ENCODE results near the gene PKDCC. TPM values are rescaled to one million over a fixed set of nuclear protein-coding genes. Genes with fewer than 3 reads are reported as not detected.

Gene PKDCC
- total RNA-seq, 1 experiment from 2014 or later: 14.8 TPM

GRCh38 chr2:42030829-42031228 is 17.0 kb upstream of the PKDCC start:
- DNase-seq (ENCODE audit: low read depth, low spot score) (no peak), ATAC-seq (no peak)
- ChIA-PET CTCF (no interaction called here), POLR2A (no interaction called here)
- H3K36me3 ChIP-seq (ENCODE audit: control insufficient read depth, insufficient read depth, low read length): no peaks in the 10 kb centered on the region
- no peaks in the 10 kb centered on the region; the same call in none of the 2 replicates for H3K4me1 ChIP-seq (ENCODE audit: control insufficient read depth, insufficient read depth, low read length)
- H3K27me3 ChIP-seq (ENCODE audit: control insufficient read depth, insufficient read depth, low read length): no peaks in the 10 kb centered on the region
- TF ChIP-seq TCF7L2 (IDR thresholded peaks at IDR 0.05; ENCODE audit: low read depth, low read length): no peak
- TF ChIP-seq, protein P1, sequence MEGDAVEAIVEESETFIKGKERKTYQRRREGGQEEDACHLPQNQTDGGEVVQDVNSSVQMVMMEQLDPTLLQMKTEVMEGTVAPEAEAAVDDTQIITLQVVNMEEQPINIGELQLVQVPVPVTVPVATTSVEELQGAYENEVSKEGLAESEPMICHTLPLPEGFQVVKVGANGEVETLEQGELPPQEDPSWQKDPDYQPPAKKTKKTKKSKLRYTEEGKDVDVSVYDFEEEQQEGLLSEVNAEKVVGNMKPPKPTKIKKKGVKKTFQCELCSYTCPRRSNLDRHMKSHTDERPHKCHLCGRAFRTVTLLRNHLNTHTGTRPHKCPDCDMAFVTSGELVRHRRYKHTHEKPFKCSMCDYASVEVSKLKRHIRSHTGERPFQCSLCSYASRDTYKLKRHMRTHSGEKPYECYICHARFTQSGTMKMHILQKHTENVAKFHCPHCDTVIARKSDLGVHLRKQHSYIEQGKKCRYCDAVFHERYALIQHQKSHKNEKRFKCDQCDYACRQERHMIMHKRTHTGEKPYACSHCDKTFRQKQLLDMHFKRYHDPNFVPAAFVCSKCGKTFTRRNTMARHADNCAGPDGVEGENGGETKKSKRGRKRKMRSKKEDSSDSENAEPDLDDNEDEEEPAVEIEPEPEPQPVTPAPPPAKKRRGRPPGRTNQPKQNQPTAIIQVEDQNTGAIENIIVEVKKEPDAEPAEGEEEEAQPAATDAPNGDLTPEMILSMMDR (IDR thresholded peaks at IDR 0.05): no peak
- TF ChIP-seq SIN3A (IDR thresholded peaks at IDR 0.05; ENCODE audit: borderline replicate concordance, insufficient read depth, low read depth, low read length): no peak
- TF ChIP-seq, protein P2, sequence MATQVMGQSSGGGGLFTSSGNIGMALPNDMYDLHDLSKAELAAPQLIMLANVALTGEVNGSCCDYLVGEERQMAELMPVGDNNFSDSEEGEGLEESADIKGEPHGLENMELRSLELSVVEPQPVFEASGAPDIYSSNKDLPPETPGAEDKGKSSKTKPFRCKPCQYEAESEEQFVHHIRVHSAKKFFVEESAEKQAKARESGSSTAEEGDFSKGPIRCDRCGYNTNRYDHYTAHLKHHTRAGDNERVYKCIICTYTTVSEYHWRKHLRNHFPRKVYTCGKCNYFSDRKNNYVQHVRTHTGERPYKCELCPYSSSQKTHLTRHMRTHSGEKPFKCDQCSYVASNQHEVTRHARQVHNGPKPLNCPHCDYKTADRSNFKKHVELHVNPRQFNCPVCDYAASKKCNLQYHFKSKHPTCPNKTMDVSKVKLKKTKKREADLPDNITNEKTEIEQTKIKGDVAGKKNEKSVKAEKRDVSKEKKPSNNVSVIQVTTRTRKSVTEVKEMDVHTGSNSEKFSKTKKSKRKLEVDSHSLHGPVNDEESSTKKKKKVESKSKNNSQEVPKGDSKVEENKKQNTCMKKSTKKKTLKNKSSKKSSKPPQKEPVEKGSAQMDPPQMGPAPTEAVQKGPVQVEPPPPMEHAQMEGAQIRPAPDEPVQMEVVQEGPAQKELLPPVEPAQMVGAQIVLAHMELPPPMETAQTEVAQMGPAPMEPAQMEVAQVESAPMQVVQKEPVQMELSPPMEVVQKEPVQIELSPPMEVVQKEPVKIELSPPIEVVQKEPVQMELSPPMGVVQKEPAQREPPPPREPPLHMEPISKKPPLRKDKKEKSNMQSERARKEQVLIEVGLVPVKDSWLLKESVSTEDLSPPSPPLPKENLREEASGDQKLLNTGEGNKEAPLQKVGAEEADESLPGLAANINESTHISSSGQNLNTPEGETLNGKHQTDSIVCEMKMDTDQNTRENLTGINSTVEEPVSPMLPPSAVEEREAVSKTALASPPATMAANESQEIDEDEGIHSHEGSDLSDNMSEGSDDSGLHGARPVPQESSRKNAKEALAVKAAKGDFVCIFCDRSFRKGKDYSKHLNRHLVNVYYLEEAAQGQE (IDR thresholded peaks at IDR 0.05; ENCODE audit: insufficient read depth in 1 of 2, low read depth in 2 of 2, low read length in 1 of 2): no peak
- TF ChIP-seq POLR2AphosphoS5 (IDR thresholded peaks at IDR 0.05; ENCODE audit: low read depth, low read length): no peak
- H3K4me3 ChIP-seq (ENCODE audit: low read depth in 2 of 2, low read length in 2 of 2): no peak overlapping the region
- intact Hi-C loops (cut with micrococcal nuclease; ENCODE audit: unreplicated experiment): no loop called here
- H3K9me3 ChIP-seq (ENCODE audit: control insufficient read depth, insufficient read depth, low read depth, low read length): no peaks in the 10 kb centered on the region
- H3K27ac ChIP-seq (ENCODE audit: low read length): no peak overlapping the region
- no TSS peak for BruUV-seq (replicated peaks)
- in situ Hi-C loops (cut with HindIII; ENCODE audit: low pct_unique_long_range_greater_than_20kb, low sequenced_read_pairs): no loop called here

DNA sequence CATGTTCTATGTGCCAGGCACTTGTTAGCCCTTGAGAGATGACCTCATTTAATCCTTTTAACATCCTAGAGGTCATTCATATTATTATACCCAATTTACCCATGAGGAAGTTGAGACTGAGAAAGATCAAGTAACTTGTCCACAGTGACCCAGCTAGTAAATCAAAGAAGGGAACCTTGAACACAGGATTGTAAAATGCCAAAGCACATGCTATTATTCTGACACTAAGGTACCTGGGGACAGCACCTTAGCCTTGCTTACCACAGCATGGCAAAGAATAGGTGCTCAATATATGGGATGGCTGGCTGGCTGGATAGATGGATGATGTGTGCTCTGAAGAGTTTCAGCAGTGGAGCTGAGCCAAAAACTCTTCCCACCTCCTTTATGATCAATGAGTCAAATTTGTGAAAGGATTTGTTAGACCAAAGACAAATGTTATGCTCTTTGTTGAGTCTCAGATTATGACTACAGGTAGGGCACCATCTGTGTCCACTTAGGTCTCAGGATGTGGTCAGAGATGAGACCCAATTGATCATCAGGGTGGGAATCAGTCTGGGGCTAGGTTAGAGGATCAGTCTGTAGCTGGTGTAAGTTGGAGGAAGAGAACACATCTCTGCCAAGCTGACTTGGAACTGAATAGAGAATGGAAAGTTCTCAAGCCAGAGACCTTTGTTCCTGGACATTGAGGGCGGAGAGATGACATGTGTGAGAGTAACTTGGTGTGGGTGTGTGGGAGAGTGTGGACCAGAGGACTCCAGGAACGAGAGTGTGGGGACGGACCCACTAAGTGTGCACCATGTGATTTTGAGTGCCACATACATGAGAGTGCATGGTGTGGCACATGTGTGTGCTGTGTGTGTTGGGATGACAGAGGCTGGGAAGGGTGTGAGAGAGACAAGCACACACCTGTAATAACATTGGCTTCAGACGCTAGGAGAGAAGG is 16.3 kb upstream of the PKDCC start:
- ChIA-PET CTCF (no interaction called here), POLR2A (no interaction called here)
- no peaks in the 10 kb centered on the region for H3K27me3 ChIP-seq (ENCODE audit: control insufficient read depth, insufficient read depth, low read length)
- H3K27ac ChIP-seq (ENCODE audit: low read length): no peak overlapping the region
- intact Hi-C loops (cut with micrococcal nuclease; ENCODE audit: unreplicated experiment): no loop called here
- DNase-seq (ENCODE audit: low read depth, low spot score): no peak
- H3K9me3 ChIP-seq (ENCODE audit: control insufficient read depth, insufficient read depth, low read depth, low read length): no peaks in the 10 kb centered on the region
- TF ChIP-seq SIN3A (IDR thresholded peaks at IDR 0.05; ENCODE audit: borderline replicate concordance, insufficient read depth, low read depth, low read length) (no peak), POLR2AphosphoS5 (IDR thresholded peaks at IDR 0.05; ENCODE audit: low read depth, low read length) (no peak), TCF7L2 (IDR thresholded peaks at IDR 0.05; ENCODE audit: low read depth, low read length) (no peak)
- TF ChIP-seq, protein P2 (IDR thresholded peaks at IDR 0.05; ENCODE audit: insufficient read depth in 1 of 2, low read depth in 2 of 2, low read length in 1 of 2): no peak
- TF ChIP-seq, protein P1 (IDR thresholded peaks at IDR 0.05): no peak
- no peak overlapping the region for H3K4me3 ChIP-seq (ENCODE audit: low read depth in 2 of 2, low read length in 2 of 2)
- H3K36me3 ChIP-seq (ENCODE audit: control insufficient read depth, insufficient read depth, low read length): no peaks in the 10 kb centered on the region
- in situ Hi-C loops (cut with HindIII; ENCODE audit: low pct_unique_long_range_greater_than_20kb, low sequenced_read_pairs): no loop called here
- H3K4me1 ChIP-seq (ENCODE audit: control insufficient read depth, insufficient read depth, low read length): no peaks in the 10 kb centered on the region; the same call in none of the 2 replicates
- no TSS peak for BruUV-seq (replicated peaks)
- ATAC-seq: no peak

All from Panc1 (cell line).